BE2C (cell line): ENCODE results near the gene SPINT1.

Source experiments
- DNase-seq: peaks from one replicate; pipeline ENCODE4 v3.0.0-alpha.2; 2020
- H3K27me3 ChIP-seq: fragments of 250-450 bp; sonication (Bioruptor Pico); 2 replicates; pipeline ENCODE4 v1.5.1; 2020; ENCODE audit warnings: mild to moderate bottlenecking
- H3K36me3 ChIP-seq: fragments of 250-450 bp; sonication (Bioruptor Pico); 2 replicates; pipeline ENCODE4 v1.5.1; 2020; ENCODE audit warnings: mild to moderate bottlenecking
- H3K4me1 ChIP-seq: fragments of 250-450 bp; sonication (Bioruptor Pico); 2 replicates; pipeline ENCODE4 v1.5.1; 2020
- H3K4me3 ChIP-seq: 2 replicates; pipeline ENCODE4 v1.5.1; 2011; ENCODE audit warnings: low read depth, low read length
- H3K9me3 ChIP-seq: fragments of 250-450 bp; sonication (Bioruptor Pico); 2 replicates; pipeline ENCODE4 v1.5.1; 2020
- CTCF ChIP-seq: IDR thresholded peaks from 2 replicates; pipeline ENCODE4 v1.5.1; 2012; ENCODE audit warnings: mild to moderate bottlenecking, low read depth, low read length

The SPINT1 gene

GRCh38 chr15:40832903-40833302, 10.9 kb upstream of the SPINT1 start:
- H3K36me3 ChIP-seq, result no peaks in the 10 kb centered on the region
- TF ChIP-seq CTCF, result no peak
- H3K4me3 ChIP-seq, result no peak overlapping the region
- no peak for DNase-seq
- H3K27me3 ChIP-seq, result no peaks in the 10 kb centered on the region
- no peaks in the 10 kb centered on the region for H3K4me1 ChIP-seq
- H3K9me3 ChIP-seq, result no peaks in the 10 kb centered on the region

- Histone ChIP-seq H3K36me3 (no peaks in the 10 kb centered on the region), H3K4me1 (no peaks in the 10 kb centered on the region; the same call in 1 of the 2 replicates), H3K9me3 (no peaks in the 10 kb centered on the region), H3K4me3 (no peak overlapping the region), H3K27me3 (no peaks in the 10 kb centered on the region)
- no peak for TF ChIP-seq CTCF
- no peak for DNase-seq
Measured at GRCh38 chr15:40836020-40836419, 7.8 kb upstream of the SPINT1 start.

GRCh38 chr15:40838756-40839155, 5.1 kb upstream of the SPINT1 start:
- H3K9me3 ChIP-seq, result no peaks in the 10 kb centered on the region
- no peak for DNase-seq
- H3K27me3 ChIP-seq, result peaks cover 10% of the 10 kb centered on the region
- TF ChIP-seq CTCF, result no peak
- H3K4me1 ChIP-seq, result no peaks in the 10 kb centered on the region; the same call in 1 of the 2 replicates
- no peak overlapping the region for H3K4me3 ChIP-seq
- H3K36me3 ChIP-seq, result no peaks in the 10 kb centered on the region

DNA sequence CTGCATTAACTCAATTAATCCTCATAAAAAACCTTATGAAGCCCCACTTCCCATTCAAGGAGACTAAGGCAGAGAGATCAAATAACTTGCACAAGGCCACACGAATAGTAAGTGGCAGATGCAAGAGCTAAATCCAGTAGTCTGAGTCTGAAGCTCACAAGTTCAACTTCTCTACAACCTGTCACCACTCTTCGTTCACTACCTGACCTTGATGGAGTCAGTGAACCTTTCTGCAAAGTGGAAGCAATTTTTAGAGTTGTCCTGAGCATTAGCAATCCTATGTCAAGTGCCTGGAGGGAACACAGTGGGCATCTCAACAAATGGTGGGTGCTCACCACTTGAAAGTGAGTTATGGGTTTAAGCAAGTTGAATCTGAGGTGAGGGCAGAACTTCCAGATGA, 2.1 kb upstream of the SPINT1 start:
- Histone ChIP-seq H3K36me3 (no peaks in the 10 kb centered on the region), H3K9me3 (no peaks in the 10 kb centered on the region), H3K4me3 (no peak overlapping the region), H3K27me3 (peaks cover 22% of the 10 kb centered on the region), H3K4me1 (no peaks in the 10 kb centered on the region; the same call in 1 of the 2 replicates)
- no peak for DNase-seq
- TF ChIP-seq CTCF, result no peak

DNA sequence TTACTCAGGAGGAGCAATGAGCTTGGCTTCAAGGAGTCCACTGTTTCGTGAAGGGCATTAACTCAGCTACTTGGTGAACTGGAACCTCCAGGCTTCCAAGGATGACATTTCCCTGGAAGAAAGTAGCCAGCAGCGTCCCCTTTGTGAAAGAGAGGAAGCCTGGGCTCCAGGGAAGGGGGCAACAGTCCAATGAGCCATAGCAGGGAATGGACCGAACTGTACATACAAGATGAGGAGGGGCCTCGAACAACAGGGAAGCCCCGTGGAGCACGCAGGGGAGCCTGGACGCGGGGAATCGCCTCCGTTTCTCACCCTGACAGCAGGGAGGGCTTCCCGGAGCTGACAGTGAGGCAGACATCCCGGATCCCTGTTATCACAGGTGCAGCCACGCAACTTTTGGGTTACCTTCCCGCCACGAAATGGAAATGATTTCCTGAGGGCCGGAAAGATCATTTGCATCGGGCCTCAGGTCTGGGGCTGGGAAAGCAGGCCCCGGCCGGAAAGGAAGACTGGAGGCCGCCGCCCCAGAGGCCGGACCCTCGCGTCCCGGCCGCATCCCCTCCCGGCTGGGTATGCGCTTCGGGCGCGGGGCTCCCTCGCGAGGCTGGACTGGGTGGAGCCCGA, 475 bp upstream of the SPINT1 start:
- no peak for DNase-seq
- no peak overlapping the region for H3K4me3 ChIP-seq
- H3K4me1 ChIP-seq, result peaks cover 4% of the 10 kb centered on the region
- no peaks in the 10 kb centered on the region for H3K9me3 ChIP-seq
- peaks cover 22% of the 10 kb centered on the region for H3K27me3 ChIP-seq
- no peak for TF ChIP-seq CTCF
- no peaks in the 10 kb centered on the region for H3K36me3 ChIP-seq

GRCh38 chr15:40844696-40845030, 815 bp downstream of the SPINT1 start:
- H3K4me1 ChIP-seq, result peaks cover 4% of the 10 kb centered on the region
- H3K4me3 ChIP-seq, result no peak overlapping the region
- H3K36me3 ChIP-seq, result no peaks in the 10 kb centered on the region
- peaks cover 22% of the 10 kb centered on the region for H3K27me3 ChIP-seq
- no peak for DNase-seq
- TF ChIP-seq CTCF, result no peak
- no peaks in the 10 kb centered on the region for H3K9me3 ChIP-seq
